HUDEP-2 (cell line): Measurements from ENCODE around the gene CARMIL1.
A peak's percentile ranks its signal among the peaks of the same experiment; 100 is the strongest.

Experiments
- DNase-seq, 76 experiments: peaks; one replicate each; lab custom pipeline; 2025; ENCODE audit not compliant: unreplicated experiment in 76 of 76; lab: John Stamatoyannopoulos, UW

CARMIL1 gene

GRCh38 chr6:25492951-25493350, 213.8 kb downstream of the CARMIL1 start:
- DNase-seq = no peak

- no peak for DNase-seq
These were observed 215.3 kb downstream of the CARMIL1 start for GRCh38 chr6:25494469-25494868.

GRCh38 chr6:25497383-25498040, 218.3 kb downstream of the CARMIL1 start:
- no peak for DNase-seq

- DNase-seq = no peak
These were observed 219.3 kb downstream of the CARMIL1 start for GRCh38 chr6:25498505-25498904.

GRCh38 chr6:25499615-25500235, 220.6 kb downstream of the CARMIL1 start:
- DNase-seq = no peak

- no peak for DNase-seq
These were observed 224.5 kb downstream of the CARMIL1 start for GRCh38 chr6:25503686-25504085.

- DNase-seq = no peak
These were observed 225.5 kb downstream of the CARMIL1 start for GRCh38 chr6:25504661-25505060.

GRCh38 chr6:25506020-25506419, 226.8 kb downstream of the CARMIL1 start:
- DNase-seq = no peak

- no peak for DNase-seq
These were observed 228.9 kb downstream of the CARMIL1 start for GRCh38 chr6:25508051-25508450.

GRCh38 chr6:25511376-25511775, 232.2 kb downstream of the CARMIL1 start:
- no peak for DNase-seq

GRCh38 chr6:25512560-25512959, 233.4 kb downstream of the CARMIL1 start:
- no peak for DNase-seq

GRCh38 chr6:25519856-25520255, 240.7 kb downstream of the CARMIL1 start:
- DNase-seq = no peak

- peak in 34 of 76 experiments; percentile 24 to 89 (median 60) for DNase-seq
These were observed 245.4 kb downstream of the CARMIL1 start for GRCh38 chr6:25524542-25524941.

GRCh38 chr6:25525078-25525477, 245.9 kb downstream of the CARMIL1 start:
- no peak for DNase-seq

- peak in 65 of 76 experiments; percentile 6 to 94 (median 73) for DNase-seq
These were observed 255.9 kb downstream of the CARMIL1 start for GRCh38 chr6:25534942-25535631.

GRCh38 chr6:25535632-25536225, 256.6 kb downstream of the CARMIL1 start:
- DNase-seq = peak in 8 of 76 experiments; percentile 16 to 72 (median 52)

GRCh38 chr6:25536781-25537180, 257.6 kb downstream of the CARMIL1 start:
- peak in 1 of 76 experiments; percentile 36 for DNase-seq

- DNase-seq = peak in 44 of 76 experiments; percentile 12 to 71 (median 37)
These were observed 258.3 kb downstream of the CARMIL1 start for GRCh38 chr6:25537349-25538018.

- DNase-seq = no peak
These were observed 262.1 kb downstream of the CARMIL1 start for GRCh38 chr6:25541228-25541627.

- DNase-seq = no peak
These were observed 264.1 kb downstream of the CARMIL1 start for GRCh38 chr6:25542984-25543910.
